Measurements from ENCODE around the gene TGFBR2. TPM values are rescaled to one million over a fixed set of nuclear protein-coding genes. Genes with fewer than 3 reads are reported as not detected.

The TGFBR2 gene
- total and polyA plus RNA-seq, 2 of the 13 experiments (the other 11 are each of a cell fraction or from before 2014, with no cell fraction given), result 82.2 to 187 TPM

- POLR2A ChIA-PET, result no interaction called here
- Histone ChIP-seq H3K4me3 (replicated peaks in 1 of 3; ENCODE audit: insufficient read depth in 1 of 3, low read depth in 2 of 3, low read length in 3 of 3) (no peak overlapping the region), H3K27me3 (ENCODE audit: control insufficient read depth in 1 of 2, insufficient read depth in 2 of 2, low read length in 2 of 2) (no peaks in the 10 kb centered on the region), H3K9me3 (ENCODE audit: low read length) (no peaks in the 10 kb centered on the region), H3K79me2 (ENCODE audit: insufficient read depth, low read length) (no peaks in the 10 kb centered on the region), H3K27ac (ENCODE audit: extremely low read length, insufficient read depth, low read length) (no peak overlapping the region), H3K36me3 (replicated peaks in 1 of 2; ENCODE audit: control insufficient read depth in 1 of 2, insufficient read depth in 2 of 2, low read length in 2 of 2) (no peaks in the 10 kb centered on the region), H3K4me1 (ENCODE audit: insufficient read depth, low read length) (peaks cover 13% of the 10 kb centered on the region), H2AFZ (ENCODE audit: low read length) (no peak overlapping the region), H3K9ac (ENCODE audit: insufficient read depth, low read depth, low read length) (no peak overlapping the region), H3K4me2 (ENCODE audit: low read depth, low read length) (no peak overlapping the region), H4K20me1 (ENCODE audit: insufficient read depth, low read length) (no peaks in the 10 kb centered on the region)
- CTCF ChIA-PET (ENCODE audit: low intra/inter-chr PET ratio, low total read pairs), result no interaction called here
- ATAC-seq (no peak), DNase-seq (ENCODE audit: low spot score) (peak; percentile 12), FAIRE-seq (no peak)
- intact Hi-C loops (cut with micrococcal nuclease; ENCODE audit: unreplicated experiment), result no loop called here
- 92% methylated on average over 1 of the region's 1 CpG for WGBS (ENCODE audit: low lambda C conversion rate)
- BruUV-seq (replicated peaks), result no TSS peak
- in situ Hi-C loops (cut with HindIII; ENCODE audit: extremely low pct_ligation_motif_present, low pct_unique_long_range_greater_than_20kb), result no loop called here
- peak; percentile 51; the same call in 1 of the 2 replicates for TF ChIP-seq SIX1 (CRISPR knock-in tag; IDR thresholded peaks at IDR 0.05; ENCODE audit: borderline replicate concordance)
- no peak for TF ChIP-seq ASH2L (IDR thresholded peaks at IDR 0.05; ENCODE audit: insufficient read length, low read depth, low read length)
- TF ChIP-seq TBL1XR1 (IDR thresholded peaks at IDR 0.05; ENCODE audit: borderline replicate concordance, low read length, partially characterized antibody), result no peak
- TF ChIP-seq SMYD3 (CRISPR knock-in tag; IDR thresholded peaks at IDR 0.05), result no peak
- TF ChIP-seq PATZ1 (CRISPR knock-in tag; IDR thresholded peaks at IDR 0.05), result peak; percentile 21; the same call in 1 of the 2 replicates
- 0 out of 2 replicates have a peak, but pooled peaks have one; percentile 30 for TF ChIP-seq PAXIP1 (CRISPR knock-in tag; conservative IDR thresholded peaks at IDR 0.05)
- no peak for TF ChIP-seq ZNF83 (CRISPR knock-in tag; IDR thresholded peaks at IDR 0.05; ENCODE audit: borderline replicate concordance)
- no peak for TF ChIP-seq HDAC2 (CRISPR knock-in tag; IDR thresholded peaks at IDR 0.05)
- no peak for TF ChIP-seq NCOR1 (IDR thresholded peaks at IDR 0.05; ENCODE audit: borderline replicate concordance, low read length)
- TF ChIP-seq POGZ (CRISPR knock-in tag; IDR thresholded peaks at IDR 0.05), result peak; percentile 74
- TF ChIP-seq RFXAP (CRISPR knock-in tag; IDR thresholded peaks at IDR 0.05; ENCODE audit: borderline replicate concordance), result no peak
- no peak for TF ChIP-seq ATF2 (CRISPR knock-in tag; IDR thresholded peaks at IDR 0.05)
- TF ChIP-seq ZBTB34 (CRISPR knock-in tag; IDR thresholded peaks at IDR 0.05), result no peak
- TF ChIP-seq KDM5B (CRISPR knock-in tag; IDR thresholded peaks at IDR 0.05; ENCODE audit: borderline replicate concordance), result no peak
- no peak for TF ChIP-seq FOXP1 (IDR thresholded peaks at IDR 0.05)
- TF ChIP-seq FOXP1 (CRISPR knock-in tag; IDR thresholded peaks at IDR 0.05), result no peak
- no peak for TF ChIP-seq ZNF879 (CRISPR knock-in tag; IDR thresholded peaks at IDR 0.05)
Measured at GRCh38 chr3:30557746-30558303, 48.6 kb upstream of the TGFBR2 start.

Data from HepG2 (cell line).